ENCODE data around the gene ACSL5.
A peak's percentile ranks its signal among the peaks of the same experiment; 100 is the strongest.

ACSL5 gene

DNA sequence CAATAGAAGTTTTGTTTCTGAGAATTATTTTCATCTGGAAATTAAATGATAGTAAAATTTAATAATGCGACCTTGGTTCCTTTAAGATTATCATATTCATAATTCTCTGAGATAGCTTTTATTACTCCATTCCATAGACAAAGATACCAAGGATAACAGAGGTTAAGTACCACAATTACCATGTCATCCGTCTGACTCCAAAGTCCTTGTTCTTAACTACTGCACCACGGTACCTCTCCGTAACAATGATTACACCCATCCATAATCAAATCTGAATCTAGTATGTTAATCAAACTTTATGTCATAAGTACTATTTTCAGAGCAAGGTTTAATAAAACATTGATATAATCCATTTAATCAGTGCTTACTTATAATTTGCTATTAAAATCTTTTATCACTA lies 64.4 kb downstream of the ACSL5 start:
- TF ChIP-seq ZFX (IDR thresholded peaks at IDR 0.05; ENCODE audit: borderline replicate concordance) (no peak), CTCF (IDR thresholded peaks at IDR 0.05) (no peak)
- H3K27ac ChIP-seq, result no peak overlapping the region

GRCh38 chr10:112441520-112441919 lies 67.6 kb downstream of the ACSL5 start:
- H3K27ac ChIP-seq, result no peak overlapping the region

DNA sequence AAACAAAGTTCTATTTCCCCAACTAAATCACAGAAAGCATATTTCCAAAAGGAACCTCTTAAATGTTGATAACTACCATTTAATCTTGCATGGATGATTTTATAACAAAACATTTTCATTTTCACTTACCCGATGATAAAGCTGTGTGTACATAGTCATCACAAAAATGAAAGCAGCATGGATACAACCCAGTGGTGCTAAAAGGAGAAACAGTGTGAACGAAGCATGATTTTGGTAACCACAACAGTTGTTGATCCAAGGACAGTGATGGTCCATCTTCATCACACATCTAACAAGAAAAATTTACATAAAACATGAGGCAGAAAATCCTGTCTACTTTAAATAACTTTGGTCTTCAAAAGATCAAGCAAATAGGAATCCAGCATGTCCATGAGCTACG lies 68.1 kb downstream of the ACSL5 start:
- TF ChIP-seq CTCF (IDR thresholded peaks at IDR 0.05) (no peak), ZFX (IDR thresholded peaks at IDR 0.05; ENCODE audit: borderline replicate concordance) (no peak)
- no peak overlapping the region for H3K27ac ChIP-seq

More at GRCh38 chr10:112441520-112441919, 67.6 kb downstream of the ACSL5 start:
- TF ChIP-seq CTCF (IDR thresholded peaks at IDR 0.05), result no peak

- H3K27ac ChIP-seq, result peak overlapping the region; percentile 65
- no peak for TF ChIP-seq CTCF (IDR thresholded peaks at IDR 0.05)
- TF ChIP-seq ZFX (IDR thresholded peaks at IDR 0.05; ENCODE audit: borderline replicate concordance), result no peak
These were observed 72.3 kb downstream of the ACSL5 start for GRCh38 chr10:112446055-112446854.

DNA sequence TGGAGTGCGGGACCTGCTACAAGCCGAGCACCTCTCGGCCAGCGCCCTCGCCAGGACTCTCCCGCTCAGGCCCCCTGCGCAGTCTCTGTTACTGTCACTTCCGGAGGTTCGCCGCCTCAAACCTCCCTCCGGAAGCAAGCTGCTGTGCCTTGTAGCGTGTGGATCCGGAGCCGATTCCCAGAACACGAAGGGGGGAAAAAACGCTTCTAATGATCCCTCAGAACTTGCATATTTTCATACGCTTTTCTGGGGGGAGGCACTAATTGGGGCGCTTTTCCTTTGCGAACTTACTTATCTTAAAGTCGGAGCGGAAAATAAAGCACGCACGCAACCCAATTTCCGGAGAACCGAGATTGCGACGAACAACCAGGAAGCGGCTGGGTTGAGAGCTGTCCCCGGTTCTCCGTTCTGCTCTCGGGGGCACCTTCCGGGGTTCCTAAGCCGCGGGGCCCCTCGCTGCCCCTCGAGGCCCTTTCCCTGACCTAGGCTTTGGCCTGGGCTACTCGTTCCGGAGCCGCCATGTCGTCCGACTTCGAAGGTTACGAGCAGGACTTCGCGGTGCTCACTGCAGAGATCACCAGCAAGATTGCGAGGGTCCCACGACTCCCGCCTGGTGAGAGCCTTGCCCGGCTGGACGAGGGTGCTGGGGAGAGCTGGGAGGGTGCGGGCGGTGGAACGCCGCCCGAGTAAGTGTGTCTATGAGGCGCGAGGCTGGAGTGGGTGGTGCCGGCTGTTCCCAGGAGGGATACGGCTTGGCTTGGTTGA lies 73.1 kb downstream of the ACSL5 start, which contains the start of the genes VTI1A and ZDHHC6:
Gene VTI1A (plus strand): TSS at position 361 of the 765 bp plus-strand sequence. CDS start 159 bp downstream, at position 520.
Gene ZDHHC6 (minus strand): TSS at position 60 of the 765 bp plus-strand sequence. CDS start 1,478 bp downstream, outside the sequence.
- H3K27ac ChIP-seq, result peak within 1 kb of the TSS; percentile 65
- TF ChIP-seq ZFX (IDR thresholded peaks at IDR 0.05; ENCODE audit: borderline replicate concordance) (no peak), CTCF (IDR thresholded peaks at IDR 0.05) (peak; percentile 40)

DNA sequence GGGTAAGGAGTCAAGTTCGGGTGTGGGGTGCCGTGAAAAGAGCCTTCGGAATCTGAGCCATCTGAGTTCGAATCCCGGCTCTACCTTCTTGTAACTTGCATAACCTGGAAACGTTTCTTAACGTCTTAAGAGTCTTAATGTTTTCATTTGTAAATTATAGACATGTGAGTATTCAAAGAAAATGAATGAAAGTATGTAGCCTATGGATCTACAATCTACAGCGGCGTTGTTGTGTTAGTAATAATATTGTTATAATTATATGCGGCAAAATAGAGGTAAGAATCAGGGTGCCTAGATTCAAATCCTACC lies 73.7 kb downstream of the ACSL5 start:
- peak overlapping the region; percentile 65 for H3K27ac ChIP-seq
- TF ChIP-seq CTCF (IDR thresholded peaks at IDR 0.05) (no peak), ZFX (IDR thresholded peaks at IDR 0.05; ENCODE audit: borderline replicate concordance) (no peak)

DNA sequence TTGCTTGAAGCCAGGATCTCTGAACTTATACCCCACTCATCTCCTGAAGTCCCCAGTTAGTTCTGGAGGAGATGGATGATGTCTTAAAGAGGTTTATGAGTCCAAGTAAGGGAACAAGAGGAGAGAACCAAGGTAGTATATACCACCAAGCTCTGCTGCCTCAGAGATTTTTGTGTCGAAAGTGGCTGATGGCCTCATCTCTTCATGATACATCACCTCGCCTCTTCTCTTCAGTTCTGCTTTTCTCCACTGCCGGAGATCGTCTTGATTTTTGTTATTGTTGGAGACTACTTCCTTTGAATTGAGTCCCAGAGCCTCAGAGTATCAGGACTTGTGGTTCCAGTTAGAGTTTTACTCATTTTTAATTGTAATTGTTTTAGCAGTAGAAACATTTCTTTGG lies 75.0 kb downstream of the ACSL5 start:
- H3K27ac ChIP-seq, result no peak overlapping the region

More for the DNA sequence above, 75.0 kb downstream of the ACSL5 start:
- TF ChIP-seq ZFX (IDR thresholded peaks at IDR 0.05; ENCODE audit: borderline replicate concordance) (no peak), CTCF (IDR thresholded peaks at IDR 0.05) (no peak)

All from 22Rv1 (cell line).